Cerebellar cortex (tissue), 1 donor: Measurements from ENCODE around the gene WNT9A.

Experiments
- DNase-seq: peaks from one replicate; pipeline ENCODE4 v3.0.0-alpha.2; 2015; ENCODE audit warnings: low spot score

WNT9A gene

DNA sequence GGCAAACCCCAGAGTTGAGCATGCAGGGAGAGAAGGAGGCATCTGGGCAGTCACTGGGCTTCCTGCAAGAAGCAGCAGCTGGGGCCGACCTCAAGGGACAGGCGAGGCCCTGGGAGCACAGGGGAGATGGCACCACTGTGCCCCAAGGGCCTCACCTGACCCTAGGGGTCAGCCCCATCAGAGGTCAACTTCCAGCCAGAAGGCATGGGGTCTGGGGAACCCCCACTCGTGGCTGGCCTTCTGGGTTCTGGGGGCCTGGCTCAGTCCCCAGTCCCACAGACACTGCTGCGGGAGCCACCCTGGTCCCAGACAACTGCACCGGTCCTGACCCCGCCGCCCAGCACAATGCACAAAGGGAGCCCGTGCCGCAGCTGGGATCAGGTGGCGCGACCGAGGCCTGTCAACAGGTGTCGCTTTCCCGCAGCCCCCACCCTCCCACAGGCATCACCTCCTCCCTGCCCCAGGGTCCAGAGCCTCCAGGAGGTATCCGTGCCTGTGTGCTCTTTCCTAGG lies 6.2 kb downstream of the WNT9A start:
- DNase-seq: no peak

DNA sequence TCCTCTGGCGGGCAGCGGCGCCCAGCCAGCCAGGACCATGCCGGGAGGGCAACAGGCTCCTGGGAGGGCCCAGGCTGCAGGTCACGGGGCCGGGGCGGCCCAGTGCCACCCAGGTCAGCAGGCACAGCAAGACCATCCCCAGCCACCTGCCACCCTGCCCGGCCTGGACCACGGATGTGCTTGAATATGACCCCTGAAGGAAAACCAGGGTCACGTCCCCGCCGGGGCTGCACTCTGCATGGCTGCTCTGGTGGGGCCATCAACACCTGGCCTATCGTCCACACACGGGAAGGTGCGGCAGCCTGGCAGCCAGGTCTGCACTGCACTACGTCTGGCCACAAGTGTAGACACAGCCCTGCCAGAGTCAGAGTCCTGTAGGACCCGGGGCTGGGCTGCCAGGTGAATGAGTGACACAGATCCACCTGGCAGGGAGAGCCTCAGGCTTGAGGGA lies 6.9 kb downstream of the WNT9A start:
- DNase-seq: no peak

DNA sequence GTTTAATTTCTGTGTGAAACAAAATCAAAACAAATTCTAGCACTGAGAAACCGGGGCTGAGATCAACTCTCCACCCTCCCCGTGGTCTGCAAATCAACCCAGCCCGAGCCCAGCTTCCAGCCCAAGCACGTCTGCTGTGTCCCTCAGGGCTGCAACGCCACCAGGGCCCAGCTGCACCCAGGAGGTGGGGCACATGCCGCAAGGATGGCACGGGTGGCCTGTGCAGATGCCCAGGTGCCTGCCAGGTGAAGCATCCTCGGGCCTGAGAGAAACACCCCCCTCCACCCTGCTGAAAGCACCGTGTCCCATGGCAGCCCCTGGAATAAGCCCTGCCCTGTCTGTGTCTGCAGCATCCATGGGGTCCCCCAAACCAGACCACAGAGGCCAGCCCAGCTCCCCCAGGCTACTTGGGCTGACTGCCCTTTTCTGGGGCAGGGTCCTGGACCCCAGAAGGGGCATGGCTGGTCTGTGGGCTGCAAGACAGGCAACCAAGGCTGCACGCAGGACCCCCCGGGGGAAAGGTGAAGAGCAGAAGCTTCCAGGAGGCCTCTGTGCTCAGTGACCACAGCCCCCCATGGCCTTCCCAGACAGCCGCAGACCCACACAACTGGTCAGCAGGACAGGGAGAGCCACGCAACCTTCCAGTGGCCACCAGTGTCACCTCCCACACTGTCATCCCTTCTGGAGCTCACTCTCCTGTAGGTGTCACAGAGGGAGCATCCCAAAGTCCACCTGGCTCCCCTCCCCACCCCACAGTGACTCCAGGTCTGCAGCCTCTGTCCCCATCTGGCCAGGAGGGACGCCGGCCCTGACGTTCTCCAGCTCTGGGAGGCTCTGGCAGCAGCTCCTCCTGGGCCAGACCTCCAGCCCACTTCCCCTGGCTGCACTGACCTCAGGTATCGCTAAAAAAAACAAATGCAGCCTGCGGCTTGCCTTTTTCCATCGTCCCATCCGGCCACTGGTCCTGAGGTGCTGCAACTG lies 7.7 kb downstream of the WNT9A start:
- DNase-seq: no peak

DNA sequence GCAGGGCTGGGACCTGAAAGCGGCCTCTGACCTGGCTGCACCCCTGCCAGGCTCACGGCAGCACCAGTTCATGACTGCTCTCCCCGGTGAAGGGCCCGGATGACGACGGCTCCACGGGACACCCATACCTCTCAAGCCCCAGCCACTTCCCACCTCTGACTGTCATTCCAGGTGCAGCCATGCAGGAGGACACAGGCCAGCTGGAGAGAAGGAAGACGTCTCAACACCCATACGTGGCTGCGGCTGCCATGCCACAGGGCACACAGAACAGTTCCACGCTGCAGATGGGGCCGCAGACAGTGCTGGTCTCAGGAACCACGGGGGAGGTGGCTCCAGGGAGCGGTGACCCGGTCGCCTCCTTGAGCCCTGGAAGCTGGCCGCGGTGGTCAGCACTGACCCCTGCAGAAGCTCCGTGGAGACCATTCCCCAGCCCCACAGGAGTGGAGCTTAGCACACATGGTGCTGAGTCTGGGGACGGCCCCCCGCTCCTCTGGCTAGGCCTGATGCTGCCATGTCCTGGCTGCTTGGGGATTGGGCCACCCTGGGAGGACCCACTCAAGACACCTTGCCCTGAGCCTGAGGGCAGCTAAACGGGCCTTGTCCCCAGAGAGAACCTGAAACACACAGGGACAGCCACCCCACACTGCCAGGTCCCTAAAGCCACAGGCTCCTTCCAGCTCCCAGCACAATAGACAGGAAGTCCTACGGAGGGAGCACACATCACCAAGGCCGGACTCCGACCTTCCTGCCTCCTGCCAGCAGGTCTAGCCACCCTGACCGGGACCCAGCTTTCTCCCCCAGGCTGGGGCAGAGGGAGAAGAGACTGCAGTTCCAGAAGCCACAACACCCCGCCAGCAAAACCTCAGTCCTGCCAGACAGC lies 8.6 kb downstream of the WNT9A start:
- DNase-seq: no peak

DNA sequence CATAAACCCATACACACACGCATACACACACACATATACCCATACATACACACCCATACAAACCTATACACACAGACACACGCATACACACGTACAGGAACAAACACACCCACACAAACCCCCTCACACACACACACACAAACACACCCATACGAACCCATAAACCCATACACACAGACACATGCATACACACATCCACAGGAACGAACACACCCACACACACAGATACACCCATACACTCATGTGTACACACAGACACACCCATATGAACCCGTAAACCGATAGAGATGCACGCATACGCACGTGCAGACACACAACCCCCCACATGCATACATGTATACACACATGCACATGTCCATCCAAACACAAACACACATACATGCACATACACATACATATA lies 9.5 kb downstream of the WNT9A start:
- DNase-seq: no peak

DNA sequence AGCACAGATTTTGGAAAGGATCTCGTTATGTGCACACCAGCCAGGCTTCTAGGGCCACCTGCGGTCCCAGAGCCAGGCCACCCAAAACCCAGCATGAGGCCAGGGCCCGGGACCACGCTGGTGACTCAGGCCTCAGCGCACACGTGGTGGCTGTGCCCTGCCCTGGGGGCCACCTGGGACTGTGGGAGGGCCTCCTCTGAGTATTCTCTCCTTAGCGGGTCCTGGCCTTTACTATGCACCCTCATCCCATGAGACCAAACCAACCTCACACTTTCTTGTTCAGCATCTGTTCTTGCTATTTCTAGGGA lies 9.9 kb downstream of the WNT9A start:
- no peak for DNase-seq

DNA sequence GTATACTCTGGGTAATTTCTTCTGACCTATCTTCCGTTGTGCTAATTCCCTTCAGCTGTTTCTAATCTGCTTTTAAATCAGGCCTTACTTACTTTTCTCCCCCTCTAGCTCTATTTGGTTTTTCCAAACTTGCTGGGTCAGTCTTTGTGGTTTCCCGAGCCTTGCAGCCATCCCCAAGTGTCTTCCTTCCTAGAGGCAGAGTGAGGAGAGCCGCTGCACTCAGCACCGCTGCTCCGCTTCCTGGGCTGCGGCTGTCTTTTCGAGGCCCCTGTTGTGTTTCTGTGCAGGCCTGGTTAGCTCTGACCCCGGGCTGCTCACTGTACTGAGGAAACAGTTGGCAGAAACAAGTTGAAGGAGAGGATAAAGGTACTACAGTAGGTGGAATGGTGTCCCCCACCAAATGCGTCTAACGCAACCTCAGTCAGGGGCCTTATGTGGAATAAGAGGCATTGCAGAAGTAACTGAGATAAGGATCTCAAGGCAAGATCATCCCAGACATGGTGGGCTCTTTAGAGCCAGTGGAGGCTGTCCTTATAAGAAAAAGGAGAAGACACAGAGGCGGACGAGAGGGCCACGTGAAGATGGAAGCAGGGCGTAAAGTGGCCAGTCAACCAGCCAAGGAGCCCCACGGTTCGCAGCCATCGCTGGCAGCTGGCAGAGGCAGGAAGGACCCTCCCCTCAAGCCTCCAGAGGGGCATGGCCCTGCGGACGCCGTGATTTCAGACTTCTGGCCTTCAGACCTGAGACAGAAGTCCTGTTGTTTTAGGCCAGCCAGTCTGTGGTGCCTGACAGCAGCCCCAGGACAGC lies 10.5 kb downstream of the WNT9A start:
- DNase-seq: no peak

DNA sequence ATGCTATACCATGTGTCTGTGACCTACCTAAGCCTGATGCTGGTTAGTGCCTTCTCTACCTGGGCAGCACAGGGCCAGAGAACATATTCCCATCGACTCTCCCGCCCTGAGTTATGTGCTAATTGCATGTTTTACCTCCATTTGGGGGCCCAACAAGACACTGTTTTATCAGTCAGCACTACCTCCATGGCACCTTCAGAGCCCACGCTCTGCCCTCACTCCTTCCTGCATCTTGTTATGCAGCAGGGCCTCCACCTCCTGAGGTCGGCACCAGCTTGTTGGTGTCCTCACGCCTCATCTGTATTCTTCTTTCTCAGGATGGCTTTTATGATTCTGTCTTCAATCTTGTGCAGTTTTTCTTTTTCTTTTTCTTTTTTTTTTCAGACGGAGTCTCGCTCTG lies 11.9 kb downstream of the WNT9A start:
- DNase-seq: no peak

DNA sequence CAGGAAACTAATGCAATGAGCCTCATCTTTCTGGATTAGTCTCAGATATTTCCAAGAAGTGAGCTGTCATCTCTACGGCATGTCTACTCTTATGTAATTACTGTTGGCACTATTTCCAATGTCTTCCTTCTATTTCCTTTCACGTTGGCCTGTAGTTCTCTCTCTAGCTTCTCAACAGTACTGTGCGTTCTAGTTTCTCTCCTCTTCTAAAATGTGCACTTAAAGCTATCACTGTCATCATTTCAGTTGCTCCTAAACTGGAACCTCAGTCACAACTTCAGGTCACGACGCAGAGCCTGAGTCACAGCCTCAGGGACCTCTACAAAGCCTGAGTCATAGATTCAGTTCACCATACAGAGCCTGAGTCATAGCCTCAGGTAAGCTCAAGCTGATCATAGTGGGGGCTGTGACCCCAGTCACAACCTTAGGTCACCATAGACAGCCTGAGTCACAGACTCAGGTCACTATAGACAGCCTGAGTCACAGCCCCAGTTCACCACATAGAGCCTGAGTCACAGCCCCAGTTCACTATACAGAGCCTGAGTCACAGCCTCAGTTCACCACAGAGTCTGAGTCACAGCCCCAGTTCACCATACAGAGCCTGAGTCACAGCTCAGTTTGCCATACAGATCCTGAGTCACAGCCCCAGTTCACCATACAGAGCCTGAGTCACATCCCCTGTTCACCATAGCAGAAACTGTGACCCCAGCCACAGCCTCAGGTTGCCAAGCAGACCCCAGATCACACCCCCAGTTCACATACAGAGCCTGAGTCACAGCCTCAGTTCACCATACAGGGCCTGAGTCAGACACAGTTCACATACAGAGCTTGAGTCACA lies 13.0 kb downstream of the WNT9A start:
- no peak for DNase-seq

DNA sequence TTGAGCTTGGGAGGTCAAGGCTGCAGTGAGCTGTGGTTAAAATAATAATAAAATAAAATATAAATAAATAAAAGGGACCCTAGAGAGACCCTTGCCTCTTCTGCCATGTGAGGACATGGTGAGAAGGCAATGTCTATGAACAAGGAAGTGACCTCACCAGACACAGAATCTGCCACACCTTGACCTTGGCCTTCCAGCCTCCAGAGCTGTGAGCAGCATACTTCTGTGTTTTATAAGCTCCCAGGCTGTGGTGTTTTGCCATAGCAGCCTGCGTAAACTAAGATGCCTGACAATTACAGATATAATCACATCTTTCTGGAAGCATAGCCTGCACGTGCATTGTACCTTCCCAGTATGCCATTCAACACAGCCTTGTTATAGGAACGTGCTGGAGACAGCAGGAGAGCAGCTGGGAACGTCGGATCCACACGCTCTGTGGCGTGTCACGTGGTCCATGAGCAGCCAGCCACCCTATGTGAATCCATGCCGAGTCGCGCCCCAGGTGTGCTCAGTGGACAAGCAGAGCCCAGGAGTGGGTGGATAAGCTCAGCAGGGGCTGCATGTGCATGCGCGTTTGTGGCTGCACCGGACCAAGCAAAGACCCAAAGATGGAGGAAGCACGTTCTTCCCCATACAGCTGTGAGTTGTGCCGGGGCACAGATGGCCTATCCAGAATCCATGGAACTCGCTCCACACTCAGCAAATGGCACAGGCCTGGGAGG lies 17.8 kb downstream of the WNT9A start:
- DNase-seq: no peak

DNA sequence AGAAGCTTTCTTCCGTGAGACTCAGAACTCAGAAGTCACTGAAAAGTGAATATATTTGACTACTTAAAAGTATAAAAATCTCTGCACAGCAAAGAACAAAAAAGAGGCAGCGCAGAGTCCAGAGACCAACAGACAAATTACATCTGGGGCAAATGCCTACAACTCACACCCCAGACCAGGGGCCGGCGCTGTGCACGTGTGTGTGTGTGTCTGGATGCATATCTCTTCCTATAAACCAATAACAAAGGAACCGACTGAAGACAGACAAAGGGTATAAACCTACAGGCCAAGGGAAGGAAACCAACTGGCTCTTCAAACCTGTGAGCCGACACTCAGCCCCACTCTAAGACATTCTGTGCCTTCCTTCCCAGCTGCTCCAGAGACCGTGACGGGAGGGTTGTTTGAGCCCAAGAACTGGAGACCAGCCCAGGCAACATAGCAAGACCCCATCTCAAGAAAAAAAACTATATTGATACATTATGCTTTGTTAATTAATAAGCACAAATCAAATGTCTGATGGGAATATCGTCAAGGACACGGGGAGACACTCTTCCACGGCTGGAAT lies 18.8 kb downstream of the WNT9A start:
- no peak for DNase-seq

DNA sequence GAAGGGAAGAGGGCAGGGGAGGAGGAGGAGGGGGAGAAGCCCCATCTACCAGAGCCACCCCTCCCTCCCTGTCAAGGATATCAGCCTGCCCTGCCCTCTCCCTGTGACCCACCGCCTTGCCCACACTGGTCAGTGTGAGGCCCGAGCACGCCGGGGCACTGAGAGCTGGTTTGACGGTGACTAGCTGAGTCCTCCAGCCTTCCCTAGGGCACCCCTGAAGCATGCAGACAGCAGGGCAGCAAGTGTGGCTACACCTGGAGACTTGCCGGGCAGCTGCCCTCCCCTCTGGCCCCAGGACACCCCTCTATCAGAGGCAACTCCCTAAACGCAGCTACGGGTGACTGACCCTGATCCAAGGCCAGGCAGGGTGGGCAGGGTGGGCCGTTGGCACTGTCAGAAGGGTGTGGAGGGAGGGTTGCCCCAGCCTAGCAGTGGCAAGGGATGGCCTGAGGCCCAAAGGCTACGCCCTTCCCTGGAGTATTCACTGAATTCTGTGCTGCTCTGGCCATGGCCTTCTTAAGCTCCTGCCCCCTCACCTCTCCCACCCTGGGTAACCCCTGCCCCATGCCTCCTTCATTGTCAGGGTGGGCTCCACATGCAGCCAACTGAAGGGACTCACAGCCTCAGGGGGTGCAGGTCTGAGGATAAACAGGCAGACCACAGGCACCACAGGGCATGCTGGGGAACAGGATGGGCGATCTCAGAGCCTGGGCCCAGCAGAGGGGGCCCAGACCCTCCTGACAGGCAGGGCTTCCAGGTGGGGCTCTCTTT lies 19.6 kb downstream of the WNT9A start:
- DNase-seq: no peak

DNA sequence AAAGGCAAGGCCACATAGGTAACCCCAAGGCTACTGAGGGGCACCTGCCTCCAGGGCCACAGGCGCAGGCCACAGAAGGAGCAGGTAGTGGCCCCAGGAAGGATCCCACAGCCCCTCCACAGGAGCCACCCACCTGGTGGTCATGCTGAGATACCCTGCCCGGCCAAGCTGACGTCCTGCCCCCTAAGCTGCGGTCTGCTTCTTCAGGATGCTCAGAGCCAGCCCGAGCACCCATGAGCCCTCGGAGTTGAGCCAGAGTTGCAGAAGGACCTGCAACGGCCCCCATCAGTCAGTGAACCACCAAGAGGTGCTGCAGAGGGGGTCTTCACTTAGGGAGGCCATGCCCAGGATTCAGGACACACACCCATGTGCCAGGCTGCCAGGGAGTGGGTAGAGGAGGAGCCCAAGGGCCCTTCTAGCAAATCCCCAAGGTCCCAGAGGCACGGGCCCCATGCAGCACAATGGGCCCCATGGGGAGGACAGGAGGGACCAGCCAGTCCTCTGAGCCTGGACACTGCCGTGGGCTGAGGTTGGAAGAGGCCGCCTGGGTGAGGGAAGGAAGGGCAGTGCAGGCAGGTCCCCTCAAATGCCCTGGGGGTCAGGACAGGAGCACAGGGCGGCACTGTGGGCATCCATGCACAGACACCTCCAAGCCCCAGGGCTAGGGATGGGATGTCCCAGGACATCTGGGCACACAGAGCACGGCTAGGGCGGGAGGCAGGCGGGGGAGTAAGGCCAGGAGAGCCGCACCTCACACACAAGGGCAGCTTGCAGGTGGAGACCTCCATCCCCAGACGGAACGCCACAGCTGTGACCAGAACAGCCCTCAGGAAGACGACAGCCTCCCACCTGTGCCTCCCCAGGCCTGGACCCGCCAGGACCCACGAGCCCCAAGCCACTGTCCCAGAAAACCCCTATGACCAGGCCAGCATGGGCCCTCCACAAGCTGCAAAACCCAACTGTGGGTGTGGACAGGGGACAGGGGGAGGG lies 20.5 kb downstream of the WNT9A start:
- DNase-seq: no peak

DNA sequence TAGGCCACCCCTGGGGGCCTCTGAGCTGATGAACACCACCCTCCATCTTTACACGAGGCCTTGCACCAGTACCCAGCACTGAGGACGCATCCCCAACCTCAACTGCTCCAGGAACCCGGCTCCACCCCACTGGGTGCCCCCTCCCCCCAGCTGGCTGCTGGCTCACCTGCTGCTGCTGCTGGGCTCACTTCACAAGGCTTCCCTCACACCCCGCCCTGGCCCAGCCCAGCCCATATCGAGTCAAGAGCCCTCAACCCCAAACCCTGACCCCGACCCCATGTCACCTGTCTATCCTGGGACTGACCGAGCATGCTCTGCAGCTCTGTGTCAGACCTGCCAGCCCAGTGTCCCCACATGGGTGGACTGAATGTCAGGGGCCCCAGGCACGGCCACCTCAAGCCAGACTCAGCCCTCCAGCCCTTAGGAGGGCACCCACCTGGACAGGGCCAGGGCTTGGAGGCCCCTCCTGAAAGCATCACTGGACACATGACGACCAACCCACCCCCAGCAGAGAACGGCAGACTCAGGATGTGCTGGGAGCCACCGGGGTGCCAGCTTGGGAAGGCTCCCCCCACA lies 21.4 kb downstream of the WNT9A start:
- DNase-seq: no peak

DNA sequence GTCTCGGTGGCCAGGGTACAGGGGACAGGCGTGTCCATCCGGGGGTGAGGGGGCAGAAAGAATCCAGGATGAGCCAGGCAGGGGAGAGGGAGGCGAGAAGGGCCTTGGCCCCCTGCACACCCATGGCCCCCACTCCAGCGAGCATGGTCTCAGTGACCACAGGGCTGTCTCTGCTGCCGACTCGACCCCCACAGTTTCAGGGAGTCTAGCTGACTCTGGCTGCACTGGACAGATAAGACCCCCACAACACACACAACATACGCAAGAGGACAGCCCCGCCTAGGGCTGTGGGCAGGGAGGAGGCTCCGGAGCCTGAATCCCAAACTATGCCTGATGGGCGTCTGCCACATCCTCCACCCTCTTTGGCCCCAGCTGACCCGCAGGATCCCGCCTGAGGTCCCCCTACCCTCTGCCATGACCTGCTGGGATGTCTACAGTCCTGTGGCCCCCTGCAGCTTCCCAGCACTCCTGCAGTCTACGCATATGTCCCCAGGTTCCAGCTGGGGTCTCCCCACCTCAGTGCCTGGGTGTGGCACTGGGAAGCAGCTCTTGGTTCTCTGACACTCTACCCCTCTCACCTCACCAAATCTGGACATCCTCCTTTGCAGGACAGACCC lies 22.0 kb downstream of the WNT9A start:
- no peak for DNase-seq

DNA sequence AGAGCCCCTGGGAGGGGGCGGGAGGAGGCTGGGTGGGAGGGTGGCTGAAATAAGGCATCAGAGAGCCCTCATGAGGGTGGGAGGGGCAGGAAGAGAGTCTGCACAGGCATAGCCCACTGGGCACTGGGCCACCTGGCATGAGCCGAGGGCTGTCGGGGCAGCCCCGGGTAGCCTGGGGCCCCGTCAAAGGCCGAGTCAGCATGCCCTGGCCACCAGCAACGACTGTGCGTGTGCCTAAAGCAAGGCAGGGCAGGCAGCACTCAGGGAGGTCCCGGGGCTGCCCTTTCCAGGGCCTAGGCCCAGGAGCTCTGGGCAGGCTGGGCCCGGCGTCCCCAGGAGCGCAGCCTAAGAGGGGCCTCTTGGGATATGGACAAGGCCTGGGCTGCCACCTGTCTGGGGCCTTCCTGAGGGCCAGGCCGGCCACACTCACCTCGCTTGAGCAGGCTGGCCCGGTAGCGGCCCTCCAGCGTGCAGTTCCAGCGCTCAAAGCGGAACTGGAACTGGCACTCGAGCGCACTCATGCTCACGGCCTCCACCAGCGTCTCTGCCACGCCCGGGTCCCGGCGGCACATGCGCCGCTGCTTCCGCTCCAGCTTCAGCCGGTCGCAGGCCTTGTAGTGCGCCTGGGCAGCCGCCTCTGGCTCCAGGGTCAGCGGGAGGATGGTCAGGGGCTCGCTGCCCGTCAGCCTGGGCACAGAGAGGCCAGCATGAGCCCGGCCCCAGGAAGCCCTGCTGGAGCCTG lies 22.7 kb downstream of the WNT9A start:
- no peak for DNase-seq
